ENCODE data around the gene DGKI.

DNA sequence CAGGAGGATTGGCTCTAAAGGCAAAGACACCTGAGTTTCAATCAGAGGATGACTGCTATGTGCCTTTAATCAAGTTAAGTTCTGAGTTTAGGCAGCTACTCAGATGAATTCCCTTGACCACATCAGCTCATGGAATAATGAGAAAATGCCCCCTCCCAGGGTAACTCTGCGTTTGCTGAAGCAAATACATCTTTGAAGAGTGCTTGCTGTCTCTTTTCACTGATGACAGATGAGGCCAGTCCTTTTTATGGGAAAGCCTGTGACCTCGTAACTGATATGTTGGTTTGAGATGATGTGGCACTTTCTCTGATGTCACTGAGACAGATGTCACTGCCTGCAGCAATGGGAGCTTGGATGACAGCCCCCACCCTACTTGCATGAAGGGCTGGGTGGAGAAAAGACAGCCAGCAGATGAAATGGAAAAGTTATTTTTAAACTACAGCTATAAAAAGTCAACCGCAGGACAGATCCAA lies 43.7 kb upstream of the DGKI start:
- TF ChIP-seq POLR2A (IDR thresholded peaks at IDR 0.05; ENCODE audit: low read depth, low read length) (no peak), MAFK (IDR thresholded peaks at IDR 0.05; ENCODE audit: low read depth, low read length) (no peak), RAD21 (IDR thresholded peaks at IDR 0.05; ENCODE audit: low read length) (no peak), MAZ (IDR thresholded peaks at IDR 0.05; ENCODE audit: borderline replicate concordance, low read depth, low read length) (no peak), FOS (IDR thresholded peaks at IDR 0.05; ENCODE audit: low read depth, low read length) (no peak), SMC3 (IDR thresholded peaks at IDR 0.05; ENCODE audit: low read depth, low read length) (no peak), BHLHE40 (IDR thresholded peaks at IDR 0.05; ENCODE audit: low read depth, low read length) (no peak), CEBPB (IDR thresholded peaks at IDR 0.05; ENCODE audit: low read depth, low read length) (no peak), NFE2L2 (IDR thresholded peaks at IDR 0.05; ENCODE audit: low read depth, low read length) (no peak)
- TF ChIP-seq, protein P1, sequence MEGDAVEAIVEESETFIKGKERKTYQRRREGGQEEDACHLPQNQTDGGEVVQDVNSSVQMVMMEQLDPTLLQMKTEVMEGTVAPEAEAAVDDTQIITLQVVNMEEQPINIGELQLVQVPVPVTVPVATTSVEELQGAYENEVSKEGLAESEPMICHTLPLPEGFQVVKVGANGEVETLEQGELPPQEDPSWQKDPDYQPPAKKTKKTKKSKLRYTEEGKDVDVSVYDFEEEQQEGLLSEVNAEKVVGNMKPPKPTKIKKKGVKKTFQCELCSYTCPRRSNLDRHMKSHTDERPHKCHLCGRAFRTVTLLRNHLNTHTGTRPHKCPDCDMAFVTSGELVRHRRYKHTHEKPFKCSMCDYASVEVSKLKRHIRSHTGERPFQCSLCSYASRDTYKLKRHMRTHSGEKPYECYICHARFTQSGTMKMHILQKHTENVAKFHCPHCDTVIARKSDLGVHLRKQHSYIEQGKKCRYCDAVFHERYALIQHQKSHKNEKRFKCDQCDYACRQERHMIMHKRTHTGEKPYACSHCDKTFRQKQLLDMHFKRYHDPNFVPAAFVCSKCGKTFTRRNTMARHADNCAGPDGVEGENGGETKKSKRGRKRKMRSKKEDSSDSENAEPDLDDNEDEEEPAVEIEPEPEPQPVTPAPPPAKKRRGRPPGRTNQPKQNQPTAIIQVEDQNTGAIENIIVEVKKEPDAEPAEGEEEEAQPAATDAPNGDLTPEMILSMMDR (conservative IDR thresholded peaks at IDR 0.05; ENCODE audit: low read depth, low read length): no peak
- TF ChIP-seq, protein P2, sequence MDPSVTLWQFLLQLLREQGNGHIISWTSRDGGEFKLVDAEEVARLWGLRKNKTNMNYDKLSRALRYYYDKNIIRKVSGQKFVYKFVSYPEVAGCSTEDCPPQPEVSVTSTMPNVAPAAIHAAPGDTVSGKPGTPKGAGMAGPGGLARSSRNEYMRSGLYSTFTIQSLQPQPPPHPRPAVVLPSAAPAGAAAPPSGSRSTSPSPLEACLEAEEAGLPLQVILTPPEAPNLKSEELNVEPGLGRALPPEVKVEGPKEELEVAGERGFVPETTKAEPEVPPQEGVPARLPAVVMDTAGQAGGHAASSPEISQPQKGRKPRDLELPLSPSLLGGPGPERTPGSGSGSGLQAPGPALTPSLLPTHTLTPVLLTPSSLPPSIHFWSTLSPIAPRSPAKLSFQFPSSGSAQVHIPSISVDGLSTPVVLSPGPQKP (IDR thresholded peaks at IDR 0.05; ENCODE audit: borderline replicate concordance, low read depth, low read length): no peak
- TF ChIP-seq, protein P3, sequence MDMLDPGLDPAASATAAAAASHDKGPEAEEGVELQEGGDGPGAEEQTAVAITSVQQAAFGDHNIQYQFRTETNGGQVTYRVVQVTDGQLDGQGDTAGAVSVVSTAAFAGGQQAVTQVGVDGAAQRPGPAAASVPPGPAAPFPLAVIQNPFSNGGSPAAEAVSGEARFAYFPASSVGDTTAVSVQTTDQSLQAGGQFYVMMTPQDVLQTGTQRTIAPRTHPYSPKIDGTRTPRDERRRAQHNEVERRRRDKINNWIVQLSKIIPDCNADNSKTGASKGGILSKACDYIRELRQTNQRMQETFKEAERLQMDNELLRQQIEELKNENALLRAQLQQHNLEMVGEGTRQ (IDR thresholded peaks at IDR 0.05; ENCODE audit: low read depth, low read length): no peak
